Nephron (organoid): ENCODE results near the gene TRPM2.

Source experiments
- H3K27ac Mint-ChIP-seq, 3 experiments: 2 replicates each; pipeline ENCODE4 v1.8.0; 2020; ENCODE audit warnings: mixed read lengths in 3 of 3, mild to moderate bottlenecking in 2 of 3, moderate library complexity in 1 of 3
- H3K27me3 Mint-ChIP-seq: 2 replicates; pipeline ENCODE4 v1.8.0; 2021; ENCODE audit warnings: low read depth, mild to moderate bottlenecking, moderate library complexity, mixed read lengths
- H3K36me3 Mint-ChIP-seq: 2 replicates; pipeline ENCODE4 v1.8.0; 2020; ENCODE audit warnings: low read depth, mixed read lengths
- H3K4me1 Mint-ChIP-seq: 2 replicates; pipeline ENCODE4 v1.8.0; 2020; ENCODE audit warnings: mixed read lengths
- H3K4me3 Mint-ChIP-seq, 3 experiments: 2 replicates each; pipeline ENCODE4 v1.8.0; 2020; ENCODE audit warnings: mild to moderate bottlenecking in 3 of 3, mixed read lengths in 3 of 3, moderate library complexity in 2 of 3
- H3K9me3 Mint-ChIP-seq: 2 replicates; pipeline ENCODE4 v1.8.0; 2020; ENCODE audit warnings: mixed read lengths
- CTCF ChIP-seq, 3 experiments: fragments of 200-600 bp; sonication (generic); IDR thresholded peaks; one replicate each; pipeline ENCODE4 v1.5.0; 2021; ENCODE audit warnings: antibody characterized with exemption in 3 of 3; ENCODE audit not compliant: unreplicated experiment in 3 of 3

Gene TRPM2

GRCh38 chr21:44349847-44350772, 3.3 kb upstream of the TRPM2 start:
- no peaks in the 10 kb centered on the region for H3K27me3 Mint-ChIP-seq
- no peak overlapping the region for H3K4me3 Mint-ChIP-seq
- no peak overlapping the region for H3K27ac Mint-ChIP-seq
- TF ChIP-seq CTCF (IDR thresholded peaks at IDR 0.05; ENCODE audit: unreplicated experiment in 3 of 3) = no peak
- no peaks in the 10 kb centered on the region for H3K9me3 Mint-ChIP-seq
- no peaks in the 10 kb centered on the region for H3K36me3 Mint-ChIP-seq
- H3K4me1 Mint-ChIP-seq = peaks cover 6% of the 10 kb centered on the region

GRCh38 chr21:44350773-44351481, 2.5 kb upstream of the TRPM2 start:
- Mint-ChIP-seq H3K4me3 (no peak overlapping the region), H3K4me1 (peaks cover 11% of the 10 kb centered on the region), H3K36me3 (no peaks in the 10 kb centered on the region), H3K27ac (no peak overlapping the region), H3K27me3 (no peaks in the 10 kb centered on the region), H3K9me3 (no peaks in the 10 kb centered on the region)
- no peak for TF ChIP-seq CTCF (IDR thresholded peaks at IDR 0.05; ENCODE audit: unreplicated experiment in 3 of 3)

- Mint-ChIP-seq H3K9me3 (no peaks in the 10 kb centered on the region), H3K4me1 (peaks cover 11% of the 10 kb centered on the region), H3K27me3 (no peaks in the 10 kb centered on the region), H3K27ac (no peak overlapping the region), H3K4me3 (no peak overlapping the region), H3K36me3 (no peaks in the 10 kb centered on the region)
- TF ChIP-seq CTCF (IDR thresholded peaks at IDR 0.05; ENCODE audit: unreplicated experiment in 3 of 3) = no peak
These were observed 1.7 kb upstream of the TRPM2 start for GRCh38 chr21:44351535-44352252.

- Mint-ChIP-seq H3K27ac (no peak overlapping the region), H3K4me3 (no peak overlapping the region), H3K27me3 (no peaks in the 10 kb centered on the region), H3K36me3 (no peaks in the 10 kb centered on the region), H3K4me1 (peaks cover 11% of the 10 kb centered on the region), H3K9me3 (no peaks in the 10 kb centered on the region)
- TF ChIP-seq CTCF (IDR thresholded peaks at IDR 0.05; ENCODE audit: unreplicated experiment in 3 of 3) = no peak
These were observed 1.1 kb upstream of the TRPM2 start for GRCh38 chr21:44352253-44352860.

- Mint-ChIP-seq H3K9me3 (no peaks in the 10 kb centered on the region), H3K27ac (no peak overlapping the region), H3K36me3 (no peaks in the 10 kb centered on the region), H3K27me3 (no peaks in the 10 kb centered on the region), H3K4me1 (peaks cover 11% of the 10 kb centered on the region), H3K4me3 (no peak overlapping the region)
- TF ChIP-seq CTCF (IDR thresholded peaks at IDR 0.05; ENCODE audit: unreplicated experiment in 3 of 3) = no peak
These were observed 582 bp downstream of the TRPM2 start for GRCh38 chr21:44354001-44354405.
